GM21367 (cell line): Measurements from ENCODE around the gene SLFN13.
"Not testable (repeated sequence)": the region's sequence is repeated elsewhere in the genome, so short reads cannot be mapped to it uniquely, and the experiment has no call there.

Experiments used
- ATAC-seq: cut with Tn5 transposase; IDR thresholded peaks from one replicate; pipeline ENCODE4 v1.9.1; 2021; ENCODE audit not compliant: unreplicated experiment

SLFN13 gene, protein sequence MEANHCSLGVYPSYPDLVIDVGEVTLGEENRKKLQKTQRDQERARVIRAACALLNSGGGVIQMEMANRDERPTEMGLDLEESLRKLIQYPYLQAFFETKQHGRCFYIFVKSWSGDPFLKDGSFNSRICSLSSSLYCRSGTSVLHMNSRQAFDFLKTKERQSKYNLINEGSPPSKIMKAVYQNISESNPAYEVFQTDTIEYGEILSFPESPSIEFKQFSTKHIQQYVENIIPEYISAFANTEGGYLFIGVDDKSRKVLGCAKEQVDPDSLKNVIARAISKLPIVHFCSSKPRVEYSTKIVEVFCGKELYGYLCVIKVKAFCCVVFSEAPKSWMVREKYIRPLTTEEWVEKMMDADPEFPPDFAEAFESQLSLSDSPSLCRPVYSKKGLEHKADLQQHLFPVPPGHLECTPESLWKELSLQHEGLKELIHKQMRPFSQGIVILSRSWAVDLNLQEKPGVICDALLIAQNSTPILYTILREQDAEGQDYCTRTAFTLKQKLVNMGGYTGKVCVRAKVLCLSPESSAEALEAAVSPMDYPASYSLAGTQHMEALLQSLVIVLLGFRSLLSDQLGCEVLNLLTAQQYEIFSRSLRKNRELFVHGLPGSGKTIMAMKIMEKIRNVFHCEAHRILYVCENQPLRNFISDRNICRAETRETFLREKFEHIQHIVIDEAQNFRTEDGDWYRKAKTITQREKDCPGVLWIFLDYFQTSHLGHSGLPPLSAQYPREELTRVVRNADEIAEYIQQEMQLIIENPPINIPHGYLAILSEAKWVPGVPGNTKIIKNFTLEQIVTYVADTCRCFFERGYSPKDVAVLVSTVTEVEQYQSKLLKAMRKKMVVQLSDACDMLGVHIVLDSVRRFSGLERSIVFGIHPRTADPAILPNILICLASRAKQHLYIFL

DNA sequence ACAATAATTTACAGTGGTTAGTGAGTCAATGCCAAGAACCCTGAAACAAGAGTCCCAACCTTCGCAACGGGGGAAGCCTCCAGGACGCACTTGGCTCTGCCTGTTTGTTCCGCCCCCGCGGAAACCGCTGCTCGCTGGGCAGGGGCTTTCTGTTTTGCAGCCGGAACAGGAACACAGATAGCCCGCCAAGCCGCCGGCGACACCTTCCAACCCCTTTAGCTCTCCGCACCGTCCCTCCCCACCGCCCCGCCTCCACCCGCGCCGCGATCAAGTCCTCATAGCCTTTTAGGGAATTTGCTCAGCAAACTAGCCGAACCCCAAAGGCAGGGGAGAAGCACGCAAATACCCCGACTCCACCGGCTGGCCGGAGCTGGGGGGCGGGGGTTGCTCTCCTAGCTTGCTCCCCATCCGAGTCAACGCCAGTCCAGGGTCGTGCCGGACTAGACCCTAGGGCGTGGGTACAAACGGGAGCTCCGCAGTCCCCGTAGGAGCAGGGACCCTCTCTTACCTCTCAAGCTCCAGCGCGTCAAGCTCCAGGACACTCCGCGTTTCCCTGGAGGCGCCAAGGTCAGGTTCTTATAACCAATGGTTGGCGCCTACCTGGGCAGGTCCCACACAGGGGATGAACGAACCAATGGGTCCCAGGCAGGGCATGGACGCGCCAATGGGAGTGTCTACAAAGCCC, at the start of gene SLFN13:
Gene SLFN13 (minus strand): TSS at position 553 of the 685 bp plus-strand sequence. CDS start 3,086 bp downstream, outside the sequence.
- peak; percentile 48 for ATAC-seq

DNA sequence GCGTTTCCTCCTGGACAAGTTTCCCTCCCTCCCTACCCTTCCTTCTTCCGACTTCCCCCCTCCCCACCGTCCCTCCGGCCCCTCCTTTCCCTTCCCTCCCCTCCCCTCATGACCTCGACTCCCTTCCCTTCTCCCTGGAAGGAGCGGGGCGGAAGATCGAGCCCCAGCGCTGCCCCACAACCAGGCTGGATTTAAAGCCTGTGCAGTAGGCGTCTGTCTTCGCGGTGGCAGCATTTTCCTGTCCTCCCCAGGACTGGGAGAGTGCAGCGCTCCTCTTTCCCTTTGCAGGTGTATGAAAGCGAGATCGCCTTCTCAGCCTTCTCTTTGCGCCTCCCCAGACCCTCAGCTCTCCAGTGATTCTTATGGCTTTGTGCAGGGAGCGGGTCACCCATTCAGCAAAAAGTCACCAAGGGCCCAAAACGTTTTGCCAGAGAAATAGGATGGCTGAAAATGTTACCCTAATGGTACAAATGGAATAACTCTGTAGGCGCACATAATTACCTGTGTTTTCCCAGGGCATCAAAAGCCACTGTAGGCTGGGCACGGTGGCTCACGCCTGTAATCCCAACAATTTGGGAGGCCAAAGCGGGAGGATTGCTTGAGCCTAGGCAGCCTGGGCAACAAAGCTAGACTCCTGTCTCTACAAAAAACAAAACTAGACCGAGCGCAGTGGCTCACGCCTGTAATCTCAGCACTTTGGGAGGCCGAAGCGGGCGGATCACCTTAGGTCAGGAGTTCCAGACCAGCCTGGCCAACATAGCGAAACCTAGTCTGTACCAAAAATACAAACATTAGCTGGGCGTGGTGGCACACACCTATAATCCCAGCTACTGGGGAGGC, 48.1 kb upstream of the SLFN13 start:
- ATAC-seq = no peak

DNA sequence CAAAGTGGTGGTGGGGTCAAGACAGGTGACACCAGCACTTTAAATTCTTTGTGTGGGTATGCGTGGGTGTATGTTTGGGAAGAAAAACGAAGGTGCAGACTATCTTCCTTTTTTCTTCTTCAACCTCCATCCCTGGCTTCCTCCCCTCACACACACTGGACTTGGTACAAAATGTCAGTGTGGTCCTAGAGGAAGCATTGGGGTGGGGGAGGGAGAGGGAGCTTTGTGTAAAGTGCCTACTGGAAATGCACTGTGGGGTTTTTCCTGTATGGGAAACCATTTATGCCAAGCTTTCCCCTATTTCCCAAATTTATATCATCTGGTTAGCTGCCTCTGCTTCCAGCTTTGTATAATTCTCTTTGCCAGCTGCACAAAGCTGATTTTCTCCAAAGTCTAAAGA, 44.5 kb upstream of the SLFN13 start:
- ATAC-seq = no peak

DNA sequence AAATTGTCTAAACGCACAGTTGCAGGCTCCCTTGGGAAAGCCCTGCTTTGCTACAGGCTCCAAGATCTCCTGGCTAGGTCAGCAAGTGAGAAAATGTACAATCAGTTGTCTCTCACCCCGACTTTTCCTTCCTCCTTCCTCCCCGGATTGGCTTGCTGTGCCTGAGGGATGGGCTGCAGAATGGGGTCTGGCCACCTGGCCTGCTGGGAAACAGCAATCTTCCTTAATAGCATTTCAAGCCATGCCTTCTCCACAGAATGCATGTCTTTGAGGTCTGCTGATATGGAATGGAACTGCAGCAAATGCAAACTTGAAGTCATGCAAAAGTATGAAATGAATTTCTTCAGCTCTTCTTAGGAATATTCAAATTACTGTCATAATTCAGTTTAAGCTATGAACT, 42.9 kb upstream of the SLFN13 start:
- ATAC-seq = no peak

DNA sequence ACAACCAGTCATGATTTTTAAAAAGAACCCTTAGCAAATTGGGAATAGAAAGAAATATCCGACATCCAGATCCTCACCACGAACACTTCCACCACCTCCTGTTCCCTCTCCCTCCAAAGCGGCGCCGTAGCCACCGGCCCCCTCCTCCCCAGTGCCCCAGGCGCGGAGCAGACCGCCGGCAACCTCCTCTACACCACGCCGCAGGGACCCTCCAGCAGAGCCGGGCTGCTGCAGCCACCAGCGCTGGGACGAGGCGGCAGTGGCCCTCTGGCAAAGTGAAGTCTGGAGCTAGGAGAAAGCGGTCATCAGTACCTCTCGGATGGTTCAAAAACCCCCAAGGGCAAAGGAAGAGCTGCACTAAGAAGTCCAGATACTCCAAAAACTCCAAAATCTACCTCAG, 41.4 kb upstream of the SLFN13 start:
- ATAC-seq = no peak

DNA sequence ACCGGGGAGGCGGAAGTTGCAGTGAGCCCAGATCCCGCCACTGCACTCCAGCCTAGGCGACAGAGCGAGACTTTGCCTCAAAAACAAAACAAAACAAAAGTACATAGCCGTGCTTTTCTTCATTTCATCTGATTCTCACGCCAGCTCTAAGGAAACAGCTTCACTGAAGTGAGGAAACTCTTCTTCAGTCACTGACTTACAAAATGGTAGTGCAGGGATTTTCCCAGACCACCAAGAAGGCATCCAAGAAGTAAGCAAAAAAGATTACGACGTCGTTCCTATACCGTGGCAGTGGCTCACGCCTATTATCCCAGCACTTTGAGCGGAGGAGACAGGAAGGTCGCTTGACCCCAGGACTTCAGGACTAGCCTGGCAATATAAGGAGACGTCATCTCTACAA, 40.4 kb upstream of the SLFN13 start:
- no peak for ATAC-seq

DNA sequence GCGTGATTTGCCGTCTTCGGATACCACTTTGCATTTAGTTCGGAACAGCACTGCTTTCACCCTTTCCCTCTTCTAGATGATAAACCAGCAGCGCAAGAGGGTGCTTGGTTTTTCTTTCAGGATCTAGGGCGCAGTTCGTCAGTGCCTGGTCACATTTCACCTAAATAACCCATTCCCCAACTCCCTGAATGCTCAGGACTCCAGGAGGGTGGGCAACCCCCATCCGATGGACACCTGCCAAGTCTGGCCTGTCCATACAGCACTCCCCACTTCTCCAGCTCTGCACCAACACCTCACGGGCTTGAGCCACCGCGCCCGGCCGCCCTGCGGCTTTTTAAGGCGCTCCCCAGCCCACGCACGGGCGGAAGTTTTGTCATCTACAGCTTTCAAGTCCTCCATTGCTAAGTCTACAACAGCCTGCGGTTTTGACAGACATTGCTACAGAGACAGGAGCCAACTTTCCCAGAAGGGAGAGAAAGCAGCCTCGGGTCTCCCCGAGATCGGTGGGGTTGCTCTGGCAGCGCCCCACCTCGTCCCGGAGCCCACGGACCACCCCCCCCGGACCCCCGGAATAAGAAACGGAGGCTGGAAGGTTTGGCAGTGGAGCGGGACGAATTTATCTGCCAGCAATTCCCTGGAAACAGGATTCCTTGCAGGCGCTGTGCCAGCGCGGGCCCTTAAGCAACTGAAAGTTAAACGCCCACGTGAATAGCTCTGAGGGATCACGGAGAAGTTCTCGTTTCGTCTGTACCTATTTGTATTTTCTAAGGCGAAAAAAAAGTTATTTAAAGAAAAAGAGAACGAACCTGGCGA, 38.6 kb upstream of the SLFN13 start:
- no peak for ATAC-seq

DNA sequence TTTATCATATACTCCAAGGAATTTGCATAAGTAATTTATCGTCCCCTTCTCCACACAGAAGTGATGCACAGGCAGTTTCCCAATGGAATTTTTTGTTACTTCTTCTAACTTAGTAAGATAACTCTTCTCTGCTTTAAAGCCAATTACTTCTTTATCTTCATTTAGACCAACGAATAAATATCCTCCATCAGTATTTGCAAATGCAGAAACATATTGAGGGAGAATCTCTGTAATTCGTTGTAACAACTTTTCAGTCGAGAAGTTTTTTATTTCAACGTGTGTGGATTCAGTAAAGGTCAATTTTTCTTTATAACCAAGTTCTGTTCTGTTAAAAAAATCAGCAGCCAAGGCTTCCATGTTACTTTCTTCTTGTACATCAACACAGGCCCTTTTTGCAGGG, 30.7 kb upstream of the SLFN13 start:
- ATAC-seq = no peak

DNA sequence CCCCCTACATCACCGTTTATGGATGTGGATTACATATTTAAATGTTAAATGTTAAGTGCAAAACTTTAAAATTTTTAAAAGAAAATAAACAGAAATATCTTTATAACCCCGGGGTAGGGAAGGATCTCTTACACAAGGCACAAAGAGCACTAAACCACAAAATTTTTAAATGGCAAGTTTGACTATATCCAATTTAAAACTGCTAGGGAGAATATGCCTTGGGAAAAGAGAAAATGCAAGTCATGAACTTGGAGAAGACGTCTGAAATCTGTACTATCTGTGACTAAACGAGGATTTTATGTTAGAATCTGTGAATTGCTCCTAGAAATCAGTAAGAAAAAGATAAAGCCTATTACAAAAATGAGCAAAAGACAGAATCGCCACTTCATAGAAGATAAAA, 28.7 kb upstream of the SLFN13 start:
- no peak for ATAC-seq

DNA sequence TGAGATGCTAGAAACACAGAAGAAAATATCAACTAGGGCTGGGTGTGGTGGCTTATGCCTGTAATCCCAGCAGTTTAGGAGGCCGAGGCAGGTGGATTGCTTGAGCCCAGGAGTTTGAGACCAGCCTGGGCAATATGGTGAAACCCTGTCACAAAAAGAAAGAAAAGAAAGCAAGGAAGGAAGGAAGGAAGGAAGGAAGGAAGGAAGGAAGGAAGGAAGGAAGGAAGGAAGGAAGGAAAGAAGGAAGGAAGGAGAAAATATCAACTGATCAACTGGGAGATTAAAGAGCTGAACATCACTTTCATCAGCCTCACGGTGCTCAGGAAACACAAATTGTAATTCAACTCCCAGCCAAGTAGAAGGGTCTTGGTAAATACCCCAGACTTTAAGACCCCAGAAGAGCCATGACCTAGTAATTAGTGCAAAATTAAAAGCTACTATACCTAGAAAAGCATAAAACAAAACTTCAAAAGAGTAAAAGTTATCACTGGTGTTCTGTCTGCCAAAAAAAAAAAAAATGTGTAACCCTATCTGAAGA, 27.8 kb upstream of the SLFN13 start:
- no peak for ATAC-seq

DNA sequence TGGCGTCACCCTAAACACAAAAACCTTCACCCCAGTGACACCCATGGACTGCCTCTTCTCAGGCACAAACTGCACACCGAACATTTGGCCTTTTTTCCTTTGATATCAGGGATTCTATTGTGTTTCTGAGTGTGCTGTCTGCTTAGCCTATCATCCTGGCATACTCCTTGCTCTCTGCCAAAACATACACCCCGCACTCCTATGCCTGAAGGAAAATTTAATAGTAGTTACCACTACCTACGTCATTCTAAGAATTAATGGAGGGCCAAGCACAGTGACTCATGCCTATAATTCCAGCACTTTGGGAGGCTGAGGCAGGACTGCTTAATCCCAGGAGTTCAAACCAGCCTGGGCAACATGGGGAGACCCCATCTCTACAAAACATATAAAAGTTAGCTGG, 19.9 kb upstream of the SLFN13 start:
- ATAC-seq = no peak

DNA sequence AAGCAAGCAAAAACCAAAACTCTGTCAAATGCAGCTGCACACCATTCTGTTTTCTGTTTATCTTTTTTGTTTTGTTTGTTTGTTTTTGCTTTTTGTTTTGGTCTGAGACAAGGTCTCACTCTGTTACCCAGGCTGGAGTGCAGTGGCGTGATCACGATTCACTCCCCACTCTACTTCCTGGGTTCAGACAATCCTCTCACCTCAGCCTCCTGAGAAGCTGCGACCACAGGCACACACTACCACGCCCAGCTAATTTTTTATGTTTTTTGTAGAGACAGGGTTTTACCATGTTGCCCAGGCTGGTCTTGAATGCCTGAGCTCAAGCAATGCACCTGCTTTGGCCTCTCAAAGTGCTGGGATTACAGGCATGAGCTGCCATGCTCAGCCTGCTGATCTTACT, 19.3 kb upstream of the SLFN13 start:
- ATAC-seq = no peak

DNA sequence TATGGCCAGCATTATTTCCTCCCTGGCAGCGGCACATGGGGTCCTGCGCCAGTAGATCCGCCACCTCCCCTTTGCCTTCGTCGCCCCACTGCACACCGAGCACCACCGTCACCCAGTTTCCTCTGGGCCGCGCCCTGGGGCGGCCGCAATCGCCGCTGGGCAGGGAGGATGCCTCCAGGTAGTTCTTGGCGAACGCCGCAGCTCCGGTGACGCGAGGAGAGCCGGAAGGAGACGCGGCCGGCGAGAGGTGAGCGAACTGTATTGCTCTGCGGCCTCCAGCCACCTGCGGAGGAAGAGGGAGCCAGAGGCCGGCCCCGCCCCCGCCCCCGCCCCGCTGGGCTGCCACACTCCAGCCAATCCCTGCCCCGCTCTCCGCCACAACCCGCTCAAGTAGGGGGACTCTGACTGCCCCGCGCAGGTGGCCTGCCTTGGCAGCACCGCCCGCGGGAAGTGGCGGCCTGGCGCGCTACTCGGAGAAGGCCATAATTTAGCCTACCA, 11.8 kb upstream of the SLFN13 start:
- ATAC-seq = peak; percentile 91

DNA sequence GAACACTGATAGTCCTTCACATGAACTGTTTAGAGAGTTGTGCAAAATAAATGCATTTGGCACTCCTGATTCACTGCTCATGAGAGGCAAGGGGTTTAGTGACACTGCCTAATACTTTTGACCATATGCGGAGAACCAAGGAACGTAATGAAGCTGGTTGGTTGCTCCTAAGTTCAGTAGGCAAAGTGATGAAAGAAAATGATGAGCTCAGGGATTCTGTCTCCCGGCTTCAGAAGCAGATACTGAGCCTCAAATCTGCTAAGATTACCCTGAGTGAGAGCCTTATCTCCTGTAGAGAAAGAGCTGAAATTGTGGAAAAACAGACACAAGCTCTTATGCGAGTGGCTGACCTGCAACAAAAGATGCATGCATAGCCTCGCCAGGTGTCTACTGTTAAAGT, 5.5 kb upstream of the SLFN13 start:
- not testable (repeated sequence) for ATAC-seq

DNA sequence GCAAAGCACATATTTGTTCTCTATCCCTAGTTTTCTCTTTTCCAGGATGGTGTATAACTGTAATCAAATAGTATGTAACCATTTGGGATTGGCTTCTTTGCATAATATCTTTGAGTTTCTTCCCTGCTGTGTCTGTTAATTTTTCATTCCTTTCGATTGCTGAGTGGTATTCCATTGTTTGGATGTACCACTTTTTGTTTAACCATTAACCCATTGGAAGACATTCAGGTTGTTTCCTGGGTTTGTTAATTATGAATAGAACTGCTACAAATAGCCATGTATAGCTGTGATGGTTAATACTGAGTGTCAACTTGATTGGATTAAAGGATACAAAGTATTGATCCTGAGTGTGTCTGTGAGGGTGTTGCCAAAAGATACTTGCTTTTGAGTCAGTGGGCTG, 4.6 kb upstream of the SLFN13 start:
- ATAC-seq = no peak

DNA sequence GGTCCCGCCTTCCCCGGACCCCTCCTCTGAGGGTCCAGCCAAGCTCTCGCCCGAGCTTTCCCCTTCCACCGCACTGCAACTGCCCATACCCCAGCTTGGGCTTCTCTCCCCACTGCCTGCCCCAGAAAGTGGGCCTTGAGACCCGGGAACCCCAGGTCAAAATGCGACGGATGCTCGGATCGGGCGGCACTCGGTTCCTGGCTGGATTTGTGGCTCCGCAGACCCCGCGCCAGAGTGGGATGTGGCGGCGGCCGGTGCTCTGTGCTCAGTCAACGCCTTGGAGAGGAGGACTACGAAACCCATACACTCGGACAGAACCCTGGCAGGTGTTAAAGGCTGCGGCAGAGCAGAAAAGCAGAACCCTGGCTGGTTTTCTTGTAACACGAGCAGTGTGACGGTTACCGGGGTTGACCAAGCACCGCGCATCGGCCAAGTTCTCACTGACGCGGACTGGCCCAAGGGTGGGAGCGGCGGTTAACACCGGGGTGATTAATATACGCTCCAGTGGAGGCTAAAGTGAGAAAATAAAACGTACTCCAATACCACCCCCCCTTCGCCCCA, 885 bp upstream of the SLFN13 start:
- peak; percentile 39 for ATAC-seq

DNA sequence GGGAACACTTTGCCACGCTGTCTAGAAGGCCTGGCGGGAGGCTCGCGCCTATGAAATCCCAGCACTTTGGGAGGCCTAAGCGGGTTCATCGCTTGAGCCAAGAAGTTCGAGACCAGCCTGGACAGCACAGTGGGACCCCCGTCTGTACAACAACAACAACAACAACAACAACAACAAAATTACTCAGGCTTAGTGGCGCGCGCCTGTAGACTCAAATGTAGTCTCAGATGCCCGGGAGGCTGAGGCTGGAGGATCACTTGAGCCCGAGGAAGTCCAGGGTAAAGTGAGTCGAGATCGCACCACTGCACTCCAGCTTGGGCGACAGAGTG, 297 bp upstream of the SLFN13 start:
- no peak for ATAC-seq

DNA sequence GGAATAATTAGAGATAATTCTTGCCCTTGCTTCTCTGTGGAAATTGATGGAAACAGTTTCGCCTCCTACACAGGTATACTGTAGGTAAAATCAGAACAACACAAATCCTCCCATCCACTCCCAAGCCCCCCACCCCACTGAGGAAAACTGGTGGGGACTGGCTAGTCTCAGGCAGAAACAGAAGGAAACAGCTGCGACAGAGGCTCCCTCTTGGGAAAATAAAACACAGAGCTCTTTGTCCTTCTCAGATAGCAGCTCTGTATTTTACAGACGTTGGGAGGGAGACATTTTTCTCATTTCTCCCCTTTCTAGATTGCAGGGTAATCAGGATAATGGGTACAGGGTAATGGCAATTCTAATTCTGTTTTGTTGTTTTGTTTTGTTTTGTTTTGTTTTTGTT, 1.1 kb downstream of the SLFN13 start:
- ATAC-seq = no peak

DNA sequence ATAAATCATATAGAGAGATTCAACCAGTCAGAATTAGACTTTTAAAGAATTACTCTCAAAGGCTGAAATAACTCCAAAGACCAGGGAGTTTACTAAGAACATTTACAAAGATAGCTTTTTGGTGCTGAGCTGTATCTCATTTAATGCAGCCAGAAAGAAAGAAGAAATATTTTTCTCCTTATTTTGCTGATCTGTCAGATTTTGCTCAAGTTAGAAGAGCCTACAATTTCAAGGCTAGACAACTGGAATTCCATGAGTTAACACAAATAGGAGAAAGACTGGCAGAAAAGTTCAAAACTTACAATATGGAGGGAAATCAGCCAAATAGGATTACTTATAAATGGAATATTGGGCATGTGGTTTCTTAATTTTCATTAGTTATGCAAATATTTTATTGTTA, 10.1 kb downstream of the SLFN13 start:
- ATAC-seq = no peak
